GM12874 (cell line): ENCODE data around the gene GRM4.

ENCODE experiments used
- CTCF ChIP-seq: IDR thresholded peaks from 2 replicates; pipeline ENCODE4 v1.5.1; 2011; ENCODE audit warnings: low read depth, mild to moderate bottlenecking, control low read depth, low read length, moderate library complexity; ENCODE audit not compliant: insufficient read depth

The GRM4 gene

GRCh38 chr6:34090529-34090928 lies 55.4 kb downstream of the GRM4 start:
- TF ChIP-seq CTCF = no peak

GRCh38 chr6:34086558-34086957 lies 59.3 kb downstream of the GRM4 start:
- TF ChIP-seq CTCF = no peak

GRCh38 chr6:34085453-34086170 lies 60.3 kb downstream of the GRM4 start:
- no peak for TF ChIP-seq CTCF

- no peak for TF ChIP-seq CTCF
Measured at GRCh38 chr6:34084591-34085290, 61.1 kb downstream of the GRM4 start.

GRCh38 chr6:34082864-34083626 lies 62.8 kb downstream of the GRM4 start:
- no peak for TF ChIP-seq CTCF

GRCh38 chr6:34082348-34082747 lies 63.5 kb downstream of the GRM4 start:
- TF ChIP-seq CTCF = no peak

GRCh38 chr6:34080357-34080756 lies 65.5 kb downstream of the GRM4 start:
- no peak for TF ChIP-seq CTCF
